IPS-18a (cell line): ENCODE results near the gene PTEN.
"Not testable (repeated sequence)": the region's sequence is repeated elsewhere in the genome, so short reads cannot be mapped to it uniquely, and the experiment has no call there.

Experiments
- H3K27ac ChIP-seq: one replicate; pipeline ENCODE4 v1.5.1; 2013; ENCODE audit warnings: low read length
- H3K27me3 ChIP-seq: one replicate; pipeline ENCODE4 v1.6.1; 2013; ENCODE audit warnings: mild to moderate bottlenecking, low read length; ENCODE audit not compliant: control insufficient read depth, insufficient read depth
- H3K36me3 ChIP-seq: one replicate; pipeline ENCODE4 v1.6.1; 2013; ENCODE audit warnings: low read depth, low read length; ENCODE audit not compliant: control insufficient read depth
- H3K4me1 ChIP-seq: one replicate; pipeline ENCODE4 v1.6.1; 2013; ENCODE audit warnings: low read depth, low read length; ENCODE audit not compliant: control insufficient read depth
- H3K4me3 ChIP-seq: one replicate; pipeline ENCODE4 v1.5.1; 2013; ENCODE audit warnings: low read length
- H3K9ac ChIP-seq: one replicate; pipeline ENCODE4 v1.6.1; 2013; ENCODE audit warnings: mild to moderate bottlenecking, low read length, moderate library complexity
- H3K9me3 ChIP-seq: one replicate; pipeline ENCODE4 v1.6.1; 2013; ENCODE audit warnings: low read depth, low read length; ENCODE audit not compliant: control insufficient read depth

Gene PTEN

DNA sequence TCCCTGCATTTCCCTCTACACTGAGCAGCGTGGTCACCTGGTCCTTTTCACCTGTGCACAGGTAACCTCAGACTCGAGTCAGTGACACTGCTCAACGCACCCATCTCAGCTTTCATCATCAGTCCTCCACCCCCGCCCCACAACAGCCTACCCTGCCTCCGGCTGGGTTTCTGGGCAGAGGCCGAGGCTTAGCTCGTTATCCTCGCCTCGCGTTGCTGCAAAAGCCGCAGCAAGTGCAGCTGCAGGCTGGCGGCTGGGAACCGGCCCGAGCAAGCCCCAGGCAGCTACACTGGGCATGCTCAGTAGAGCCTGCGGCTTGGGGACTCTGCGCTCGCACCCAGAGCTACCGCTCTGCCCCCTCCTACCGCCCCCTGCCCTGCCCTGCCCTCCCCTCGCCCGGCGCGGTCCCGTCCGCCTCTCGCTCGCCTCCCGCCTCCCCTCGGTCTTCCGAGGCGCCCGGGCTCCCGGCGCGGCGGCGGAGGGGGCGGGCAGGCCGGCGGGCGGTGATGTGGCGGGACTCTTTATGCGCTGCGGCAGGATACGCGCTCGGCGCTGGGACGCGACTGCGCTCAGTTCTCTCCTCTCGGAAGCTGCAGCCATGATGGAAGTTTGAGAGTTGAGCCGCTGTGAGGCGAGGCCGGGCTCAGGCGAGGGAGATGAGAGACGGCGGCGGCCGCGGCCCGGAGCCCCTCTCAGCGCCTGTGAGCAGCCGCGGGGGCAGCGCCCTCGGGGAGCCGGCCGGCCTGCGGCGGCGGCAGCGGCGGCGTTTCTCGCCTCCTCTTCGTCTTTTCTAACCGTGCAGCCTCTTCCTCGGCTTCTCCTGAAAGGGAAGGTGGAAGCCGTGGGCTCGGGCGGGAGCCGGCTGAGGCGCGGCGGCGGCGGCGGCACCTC lies at the start of gene PTEN, which contains the start of gene KLLN:
PTEN (plus strand) TSS at position 573 of the 891 bp plus-strand sequence. CDS start 845 bp downstream, outside the sequence.
KLLN (minus strand) TSS at position 481 of the 891 bp plus-strand sequence. CDS start 1,046 bp downstream, outside the sequence.
- Histone ChIP-seq H3K9me3 (no peaks in the 10 kb centered on the region), H3K4me1 (peaks cover 25% of the 10 kb centered on the region), H3K36me3 (no peaks in the 10 kb centered on the region), H3K27ac (peak within 1 kb of the TSS; percentile 58), H3K4me3 (peak within 1 kb of the TSS; percentile 84), H3K9ac (peak within 1 kb of the TSS; percentile 80), H3K27me3 (peaks cover 9% of the 10 kb centered on the region)

DNA sequence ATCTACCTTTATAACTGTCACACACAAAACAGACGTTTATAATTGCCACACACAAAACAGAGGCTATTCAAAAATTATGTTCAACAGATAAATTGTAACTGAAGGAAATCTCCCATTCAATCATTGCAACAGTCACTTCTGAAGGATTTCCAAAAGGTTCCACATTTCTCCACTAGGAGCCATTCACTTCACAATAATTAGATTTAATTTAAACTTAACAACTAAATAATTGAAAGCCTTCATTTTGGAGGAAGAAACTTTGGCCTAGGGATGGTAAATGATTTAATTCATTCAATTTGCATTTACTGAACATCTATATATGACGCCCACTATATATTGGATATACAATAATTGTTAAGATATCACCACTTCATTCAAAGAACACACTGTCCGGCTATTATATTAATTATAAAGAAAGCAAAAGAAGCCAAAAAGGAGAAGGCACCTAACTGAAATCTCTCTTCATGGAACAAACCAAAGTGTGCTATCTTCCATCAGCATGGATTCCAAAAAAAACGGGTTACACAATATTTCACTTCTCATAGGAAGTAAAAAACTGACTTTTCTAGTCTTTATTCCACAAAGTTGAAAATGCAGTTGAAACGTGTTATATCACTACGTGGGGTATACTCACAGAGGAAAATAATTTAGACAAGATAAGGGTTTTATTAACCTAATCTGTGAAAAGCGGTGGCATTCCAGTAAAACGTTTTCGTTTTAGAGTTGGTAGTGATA lies 47.1 kb upstream of the PTEN start:
- peak overlapping the region; percentile 78 for H3K4me3 ChIP-seq
- H3K36me3 ChIP-seq = peaks cover 15% of the 10 kb centered on the region
- no peak overlapping the region for H3K27ac ChIP-seq
- peak overlapping the region; percentile 90 for H3K9ac ChIP-seq
- peaks cover 16% of the 10 kb centered on the region for H3K4me1 ChIP-seq
- no peaks in the 10 kb centered on the region for H3K9me3 ChIP-seq
- H3K27me3 ChIP-seq = peaks cover 4% of the 10 kb centered on the region

- Histone ChIP-seq H3K9ac (peak overlapping the region; percentile 90), H3K27me3 (peaks cover 4% of the 10 kb centered on the region), H3K9me3 (no peaks in the 10 kb centered on the region), H3K27ac (peak overlapping the region; percentile 79), H3K36me3 (peaks cover 11% of the 10 kb centered on the region), H3K4me3 (peak overlapping the region; percentile 78), H3K4me1 (peaks cover 16% of the 10 kb centered on the region)
Measured at GRCh38 chr10:87816898-87817608, 46.4 kb upstream of the PTEN start.

DNA sequence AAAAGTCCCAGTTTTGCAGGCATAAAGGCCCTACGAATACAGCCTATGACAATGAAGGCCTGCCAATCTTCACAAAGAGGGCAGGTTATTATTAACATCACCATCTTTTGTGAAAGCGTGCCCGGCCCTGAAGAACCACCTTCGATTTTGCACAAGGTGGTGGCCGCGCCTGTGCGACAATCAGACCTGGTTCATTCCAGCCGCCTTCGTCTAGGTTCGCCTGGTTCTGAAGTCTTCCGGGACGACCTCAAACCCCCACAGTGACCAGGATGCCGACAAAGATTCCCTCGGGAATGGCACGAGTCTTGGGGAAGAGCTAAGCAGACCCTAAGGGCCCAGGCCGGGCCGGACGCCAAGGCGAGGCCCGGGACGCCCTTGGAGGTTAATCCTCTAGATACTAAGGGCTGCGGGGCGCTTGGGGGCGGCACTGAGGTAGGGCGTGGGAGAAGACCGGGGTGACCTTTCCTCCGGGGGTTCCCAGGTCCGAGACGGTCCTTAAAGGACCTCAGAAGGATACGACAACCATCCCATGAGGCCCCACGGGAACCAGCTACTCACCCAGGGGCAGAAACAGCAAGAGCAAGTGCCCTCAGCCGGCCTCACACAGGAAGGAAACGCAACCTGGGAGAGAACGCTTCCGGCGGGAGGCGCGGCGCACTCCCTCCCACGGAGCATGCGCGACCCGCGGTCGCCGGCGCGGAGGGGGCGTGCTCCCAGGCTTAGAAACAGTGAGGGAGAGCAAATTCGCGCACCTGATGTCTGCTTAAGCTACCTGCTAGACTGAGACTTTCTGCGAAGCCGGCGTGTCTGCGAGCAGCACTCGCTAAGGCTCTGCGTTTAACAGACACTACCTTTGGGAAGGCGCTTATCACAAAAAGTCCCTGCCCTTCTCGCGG lies 45.6 kb upstream of the PTEN start, which contains the start of gene ATAD1:
ATAD1 (minus strand) TSS at position 618 of the 896 bp plus-strand sequence. CDS start 3,627 bp downstream, outside the sequence.
- peaks cover 4% of the 10 kb centered on the region for H3K27me3 ChIP-seq
- peak within 1 kb of the TSS; percentile 90 for H3K9ac ChIP-seq
- no peaks in the 10 kb centered on the region for H3K9me3 ChIP-seq
- peaks cover 6% of the 10 kb centered on the region for H3K36me3 ChIP-seq
- H3K27ac ChIP-seq = peak within 1 kb of the TSS; percentile 79
- H3K4me3 ChIP-seq = peak within 1 kb of the TSS; percentile 78
- peaks cover 16% of the 10 kb centered on the region for H3K4me1 ChIP-seq

GRCh38 chr10:87818505-87819288 lies 44.7 kb upstream of the PTEN start:
- no peaks in the 10 kb centered on the region for H3K9me3 ChIP-seq
- H3K36me3 ChIP-seq = peaks cover 6% of the 10 kb centered on the region
- H3K4me3 ChIP-seq = peak overlapping the region; percentile 78
- peaks cover 4% of the 10 kb centered on the region for H3K27me3 ChIP-seq
- H3K4me1 ChIP-seq = peaks cover 16% of the 10 kb centered on the region
- H3K27ac ChIP-seq = no peak overlapping the region
- peak overlapping the region; percentile 90 for H3K9ac ChIP-seq

DNA sequence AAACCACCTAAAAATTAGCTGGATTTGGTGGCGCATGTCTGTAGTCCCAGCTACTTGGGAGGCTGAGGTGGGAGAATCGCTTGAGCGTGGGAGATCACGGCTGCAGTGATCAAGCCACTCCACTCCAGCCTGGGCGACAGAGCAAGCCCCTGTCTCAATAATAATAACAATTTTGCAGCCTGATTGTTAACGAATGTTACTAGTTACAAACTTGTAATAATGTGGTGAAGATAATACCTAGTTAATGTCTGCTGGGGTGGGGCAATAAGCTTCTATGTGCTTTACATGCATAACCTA lies 44.2 kb upstream of the PTEN start:
- no peak overlapping the region for H3K27ac ChIP-seq
- H3K4me3 ChIP-seq = no peak overlapping the region

DNA sequence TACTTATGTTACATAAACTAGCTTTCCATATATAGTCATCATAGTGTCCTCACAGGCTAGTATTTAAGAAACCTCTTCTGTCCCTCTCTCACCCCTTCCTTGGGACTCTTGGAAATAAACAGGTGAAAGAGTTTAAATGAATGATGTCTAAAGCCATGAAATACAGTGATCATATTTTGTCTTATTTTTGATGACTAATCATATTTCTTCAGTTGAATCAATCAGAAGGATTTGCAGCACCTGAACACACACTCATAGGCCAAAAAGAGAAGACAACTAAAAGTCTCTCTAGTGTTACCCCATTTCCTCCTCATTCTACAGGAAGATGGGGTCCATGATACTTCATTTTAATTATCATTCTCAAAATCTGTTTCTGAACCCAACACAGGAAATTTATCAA lies 36.8 kb upstream of the PTEN start:
- no peak overlapping the region for H3K27ac ChIP-seq
- no peaks in the 10 kb centered on the region for H3K4me1 ChIP-seq
- no peak overlapping the region for H3K9ac ChIP-seq
- no peaks in the 10 kb centered on the region for H3K9me3 ChIP-seq
- no peaks in the 10 kb centered on the region for H3K36me3 ChIP-seq
- no peaks in the 10 kb centered on the region for H3K27me3 ChIP-seq
- H3K4me3 ChIP-seq = no peak overlapping the region

More for the DNA sequence above, 44.2 kb upstream of the PTEN start:
- Histone ChIP-seq H3K27me3 (peaks cover 4% of the 10 kb centered on the region), H3K9ac (no peak overlapping the region), H3K36me3 (peaks cover 1% of the 10 kb centered on the region), H3K4me1 (peaks cover 16% of the 10 kb centered on the region), H3K9me3 (no peaks in the 10 kb centered on the region)

- Histone ChIP-seq H3K27me3 (no peaks in the 10 kb centered on the region), H3K4me3 (no peak overlapping the region), H3K27ac (no peak overlapping the region), H3K4me1 (no peaks in the 10 kb centered on the region), H3K36me3 (no peaks in the 10 kb centered on the region), H3K9ac (no peak overlapping the region), H3K9me3 (no peaks in the 10 kb centered on the region)
Measured at GRCh38 chr10:87827681-87828080, 35.7 kb upstream of the PTEN start.

DNA sequence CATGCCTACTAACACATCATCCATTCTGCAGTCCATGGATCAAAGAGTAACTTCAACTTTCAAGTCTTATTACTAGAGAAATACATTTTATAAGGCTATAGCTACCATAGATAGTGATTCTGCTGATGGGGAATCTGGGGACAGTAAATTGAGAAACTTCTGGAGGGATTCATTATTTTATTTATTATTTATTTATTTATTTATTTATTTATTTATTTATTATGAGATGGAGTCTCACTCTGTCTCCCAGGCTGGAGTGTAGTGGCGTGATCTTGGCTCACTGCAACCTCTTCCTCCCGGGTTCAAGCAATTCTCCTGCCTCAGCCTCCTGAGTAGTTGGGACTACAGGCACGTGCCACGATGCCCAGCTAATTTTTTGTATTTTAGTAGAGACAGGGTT lies 34.4 kb upstream of the PTEN start:
- not testable (repeated sequence) for H3K9me3 ChIP-seq, H3K4me3 ChIP-seq, H3K36me3 ChIP-seq, H3K27ac ChIP-seq, H3K4me1 ChIP-seq, H3K9ac ChIP-seq, H3K27me3 ChIP-seq
